Endodermal cell (in vitro differentiated cells): ENCODE results near the gene CASZ1. TPM values are rescaled to one million over a fixed set of nuclear protein-coding genes. Genes with fewer than 3 reads are reported as not detected.

Source experiments
- DNase-seq: peaks from one replicate; pipeline ENCODE4 v3.0.0-alpha.2; 2017
- H3K27ac ChIP-seq: 2 replicates; pipeline ENCODE4 v1.5.1; 2013; ENCODE audit warnings: mild to moderate bottlenecking, low read depth, low read length, moderate library complexity
- H3K27me3 ChIP-seq: 2 replicates; pipeline ENCODE4 v1.6.1; 2013; ENCODE audit warnings: mild to moderate bottlenecking, low read length, moderate library complexity; ENCODE audit not compliant: insufficient read depth, control insufficient read depth, poor library complexity, severe bottlenecking
- H3K36me3 ChIP-seq: 2 replicates; pipeline ENCODE4 v1.7.0; 2013; ENCODE audit warnings: mild to moderate bottlenecking, low read length, moderate library complexity; ENCODE audit not compliant: control insufficient read depth, insufficient read depth
- H3K4me1 ChIP-seq: one replicate; pipeline ENCODE4 v1.7.0; 2013; ENCODE audit warnings: low read length; ENCODE audit not compliant: control insufficient read depth, insufficient read depth
- H3K4me3 ChIP-seq: 2 replicates; pipeline ENCODE4 v1.5.1; 2013; ENCODE audit warnings: mild to moderate bottlenecking, low read length, moderate library complexity
- H3K9ac ChIP-seq: 2 replicates; pipeline ENCODE4 v1.6.1; 2013; ENCODE audit warnings: mild to moderate bottlenecking, low read length, moderate library complexity; ENCODE audit not compliant: poor library complexity, severe bottlenecking; ENCODE audit errors: extremely low read depth
- H3K9me3 ChIP-seq: 2 replicates; pipeline ENCODE4 v1.6.1; 2013; ENCODE audit warnings: mild to moderate bottlenecking, low read length, moderate library complexity; ENCODE audit not compliant: control insufficient read depth
- H3K27ac Mint-ChIP-seq: 2 replicates; pipeline ENCODE4 v1.8.0; 2020; ENCODE audit warnings: mixed read lengths
- H3K27me3 Mint-ChIP-seq: 2 replicates; pipeline ENCODE4 v1.8.0; 2021; ENCODE audit warnings: mild to moderate bottlenecking, mixed read lengths; ENCODE audit not compliant: insufficient read depth
- H3K36me3 Mint-ChIP-seq: 2 replicates; pipeline ENCODE4 v1.8.0; 2020; ENCODE audit warnings: low read depth, mixed read lengths
- H3K4me1 Mint-ChIP-seq: 2 replicates; pipeline ENCODE4 v1.8.0; 2020; ENCODE audit warnings: mixed read lengths
- H3K4me3 Mint-ChIP-seq: 2 replicates; pipeline ENCODE4 v1.8.0; 2020; ENCODE audit warnings: mild to moderate bottlenecking, moderate library complexity, mixed read lengths
- H3K9me3 Mint-ChIP-seq: 2 replicates; pipeline ENCODE4 v1.8.0; 2020; ENCODE audit warnings: mild to moderate bottlenecking, mixed read lengths
- WGBS, 2 experiments: methylation state at CpG; one replicate each; pipeline versions ENCODE4 v1.1.5 to v1.1.7; 2013; ENCODE audit warnings: missing lambda C conversion rate in 2 of 2, mixed read lengths in 1 of 2; ENCODE audit not compliant: insufficient coverage in 1 of 2, insufficient read length in 1 of 2; 5-methylcytosine and 5-hydroxymethylcytosine counted together
- total RNA-seq, 2 donors: library from RNA; stranded (reverse); fragmentation: NEBNext Ultra II Directional in 1 of 2; extraction: Animal tissue kit (Norgen Biotek cat#: 25700) in 1 of 2; gene quantifications; 2 replicates in 1 of 2; 3 replicates in 1 of 2; pipeline ENCODE4 v1.2.1, GENCODE V29; 2021
- TF ChIP-seq, protein P1 (sequence below): fragments of 200-600 bp; sonication (generic); conservative IDR thresholded peaks from 2 replicates; pipeline ENCODE4 v1.5.0; 2021; ENCODE audit warnings: antibody characterized with exemption, mild to moderate bottlenecking

The CASZ1 gene
- total RNA-seq, 2 donors from 2014 or later = 3.5 to 5.9 TPM

DNA sequence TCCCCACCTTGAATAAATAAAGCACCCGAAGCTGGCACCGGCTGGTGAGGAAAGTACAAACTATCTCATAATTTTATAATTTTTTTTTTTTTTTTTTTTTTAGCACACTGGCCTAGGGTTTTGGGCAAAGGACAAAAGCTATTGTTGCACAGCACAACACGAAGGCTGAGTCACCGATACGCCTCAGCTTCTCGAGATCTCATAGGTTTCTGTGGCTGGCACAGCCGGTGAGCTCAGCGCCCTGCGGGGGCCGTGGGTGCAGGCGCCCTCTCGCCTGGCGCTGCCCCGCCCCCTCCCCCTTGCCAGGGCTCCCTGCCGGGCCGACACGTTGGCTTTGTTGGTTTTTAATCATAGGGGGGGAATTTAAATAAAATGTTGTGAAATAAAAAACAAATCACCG, 17.2 kb downstream of the CASZ1 start:
- Histone ChIP-seq H3K27ac (no peak overlapping the region), H3K9ac (no peak overlapping the region)
- no peak overlapping the region for H3K4me3 Mint-ChIP-seq

DNA sequence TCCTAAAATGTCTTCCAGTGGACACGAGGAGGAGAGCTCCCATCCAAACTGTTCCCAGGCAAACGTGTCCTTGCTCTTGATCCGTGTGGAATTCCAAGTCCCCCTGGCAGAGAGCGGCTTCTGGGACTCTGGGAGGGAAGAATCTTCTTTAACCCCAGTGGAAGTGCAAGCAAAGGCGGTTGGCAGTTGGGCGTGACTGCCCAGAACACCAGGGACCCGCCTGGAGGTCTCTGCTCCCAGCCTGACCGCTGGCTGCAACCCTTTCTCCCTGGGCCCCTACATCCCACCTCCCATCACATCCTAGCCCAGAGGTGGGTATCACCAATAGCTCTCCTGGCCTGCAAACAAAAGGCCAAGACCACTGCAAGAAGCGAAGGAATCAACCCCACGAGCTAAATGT, 17.8 kb downstream of the CASZ1 start:
- TF ChIP-seq, protein P1, sequence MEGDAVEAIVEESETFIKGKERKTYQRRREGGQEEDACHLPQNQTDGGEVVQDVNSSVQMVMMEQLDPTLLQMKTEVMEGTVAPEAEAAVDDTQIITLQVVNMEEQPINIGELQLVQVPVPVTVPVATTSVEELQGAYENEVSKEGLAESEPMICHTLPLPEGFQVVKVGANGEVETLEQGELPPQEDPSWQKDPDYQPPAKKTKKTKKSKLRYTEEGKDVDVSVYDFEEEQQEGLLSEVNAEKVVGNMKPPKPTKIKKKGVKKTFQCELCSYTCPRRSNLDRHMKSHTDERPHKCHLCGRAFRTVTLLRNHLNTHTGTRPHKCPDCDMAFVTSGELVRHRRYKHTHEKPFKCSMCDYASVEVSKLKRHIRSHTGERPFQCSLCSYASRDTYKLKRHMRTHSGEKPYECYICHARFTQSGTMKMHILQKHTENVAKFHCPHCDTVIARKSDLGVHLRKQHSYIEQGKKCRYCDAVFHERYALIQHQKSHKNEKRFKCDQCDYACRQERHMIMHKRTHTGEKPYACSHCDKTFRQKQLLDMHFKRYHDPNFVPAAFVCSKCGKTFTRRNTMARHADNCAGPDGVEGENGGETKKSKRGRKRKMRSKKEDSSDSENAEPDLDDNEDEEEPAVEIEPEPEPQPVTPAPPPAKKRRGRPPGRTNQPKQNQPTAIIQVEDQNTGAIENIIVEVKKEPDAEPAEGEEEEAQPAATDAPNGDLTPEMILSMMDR = no peak
- Histone ChIP-seq H3K36me3 (no peaks in the 10 kb centered on the region), H3K4me1 (no peaks in the 10 kb centered on the region), H3K9me3 (no peaks in the 10 kb centered on the region), H3K27ac (no peak overlapping the region), H3K27me3 (no peaks in the 10 kb centered on the region), H3K9ac (no peak overlapping the region), H3K4me3 (no peak overlapping the region)
- H3K4me3 Mint-ChIP-seq = no peak overlapping the region
- H3K36me3 Mint-ChIP-seq = no peaks in the 10 kb centered on the region
- H3K4me1 Mint-ChIP-seq = no peaks in the 10 kb centered on the region
- peaks cover 2% of the 10 kb centered on the region for H3K27me3 Mint-ChIP-seq
- no peak overlapping the region for H3K27ac Mint-ChIP-seq
- no peak for DNase-seq
- WGBS, 2 experiments = 87% methylated on average over 7 to 10 of the region's 10 CpGs
- no peaks in the 10 kb centered on the region for H3K9me3 Mint-ChIP-seq

More for the DNA sequence above, 17.2 kb downstream of the CASZ1 start:
- Mint-ChIP-seq H3K4me1 (no peaks in the 10 kb centered on the region), H3K27me3 (peaks cover 3% of the 10 kb centered on the region), H3K36me3 (no peaks in the 10 kb centered on the region), H3K9me3 (no peaks in the 10 kb centered on the region), H3K27ac (no peak overlapping the region)
- TF ChIP-seq, protein P1 = no peak
- no peak overlapping the region for H3K4me3 ChIP-seq
- H3K9me3 ChIP-seq = no peaks in the 10 kb centered on the region
- no peaks in the 10 kb centered on the region for H3K4me1 ChIP-seq
- no peaks in the 10 kb centered on the region for H3K27me3 ChIP-seq
- WGBS, 2 experiments = 86 to 87% methylated on average over 4 to 15 of the region's 18 CpGs
- DNase-seq = no peak
- no peaks in the 10 kb centered on the region for H3K36me3 ChIP-seq

DNA sequence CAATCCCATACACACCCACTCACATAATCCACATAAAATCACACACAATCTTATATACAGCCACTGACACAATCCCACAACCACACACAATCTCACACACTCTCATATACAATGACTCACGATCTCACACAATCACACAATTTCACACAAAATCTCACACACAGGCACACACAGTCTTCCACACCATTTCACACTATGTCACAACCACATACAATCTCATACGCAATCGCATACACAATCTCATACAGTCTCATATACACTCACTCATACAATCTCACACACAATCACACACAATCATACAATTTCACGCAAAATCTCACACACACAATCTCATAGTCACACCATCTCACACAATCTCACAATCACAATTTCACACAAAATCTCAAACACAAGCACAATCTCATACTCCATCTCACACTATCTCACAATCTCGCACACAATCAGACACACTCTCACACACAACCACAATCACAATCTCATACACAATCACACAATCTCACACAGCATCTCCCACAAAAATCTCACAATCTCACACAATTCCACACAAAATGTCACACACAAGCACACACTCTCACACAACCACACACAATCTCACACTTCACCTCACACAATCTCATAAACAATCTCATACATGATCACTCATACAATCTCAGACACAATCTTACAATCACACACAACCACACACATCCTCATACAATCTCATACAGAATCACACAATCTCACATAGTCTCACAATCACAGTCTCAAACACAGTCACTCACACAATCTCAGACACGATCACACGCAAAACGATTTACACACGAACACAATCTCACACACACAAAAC, 18.5 kb downstream of the CASZ1 start:
- WGBS, 2 experiments = 92 to 96% methylated on average over 8 to 9 of the region's 9 CpGs

More for the DNA sequence above, 18.5 kb downstream of the CASZ1 start:
- Histone ChIP-seq H3K9me3 (no peaks in the 10 kb centered on the region), H3K27ac (no peak overlapping the region), H3K4me3 (no peak overlapping the region), H3K9ac (no peak overlapping the region), H3K27me3 (no peaks in the 10 kb centered on the region), H3K36me3 (no peaks in the 10 kb centered on the region), H3K4me1 (no peaks in the 10 kb centered on the region)
- no peaks in the 10 kb centered on the region for H3K4me1 Mint-ChIP-seq
- no peaks in the 10 kb centered on the region for H3K9me3 Mint-ChIP-seq
- no peaks in the 10 kb centered on the region for H3K36me3 Mint-ChIP-seq
- H3K27me3 Mint-ChIP-seq = peaks cover 2% of the 10 kb centered on the region
- no peak overlapping the region for H3K4me3 Mint-ChIP-seq
- no peak for DNase-seq
- TF ChIP-seq, protein P1 = no peak
- no peak overlapping the region for H3K27ac Mint-ChIP-seq
